ENCODE data around the gene RTN4IP1.
A peak's percentile ranks its signal among the peaks of the same experiment; 100 is the strongest.
"Not testable (repeated sequence)": the region's sequence is repeated elsewhere in the genome, so short reads cannot be mapped to it uniquely, and the experiment has no call there.

The RTN4IP1 gene

DNA sequence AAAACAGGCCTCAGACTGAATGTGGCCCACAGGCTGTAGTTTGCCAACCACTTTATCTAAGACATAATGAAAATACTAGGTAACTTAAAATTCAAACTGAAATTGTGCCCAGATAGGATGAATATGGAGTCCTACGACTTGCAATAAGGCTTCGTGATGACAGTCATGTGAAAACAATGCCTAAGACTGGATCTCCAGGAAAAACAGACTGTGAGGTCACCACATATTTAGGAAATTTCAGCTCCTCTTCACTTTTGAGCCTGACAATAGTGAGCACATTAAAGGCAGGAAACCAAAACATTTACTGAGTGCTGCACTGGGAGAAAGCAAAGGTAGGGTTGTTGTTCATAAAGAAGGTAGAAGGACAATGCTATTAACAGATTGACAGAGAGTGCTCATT, 50.0 kb downstream of the RTN4IP1 start:
- no peak for DNase-seq

DNA sequence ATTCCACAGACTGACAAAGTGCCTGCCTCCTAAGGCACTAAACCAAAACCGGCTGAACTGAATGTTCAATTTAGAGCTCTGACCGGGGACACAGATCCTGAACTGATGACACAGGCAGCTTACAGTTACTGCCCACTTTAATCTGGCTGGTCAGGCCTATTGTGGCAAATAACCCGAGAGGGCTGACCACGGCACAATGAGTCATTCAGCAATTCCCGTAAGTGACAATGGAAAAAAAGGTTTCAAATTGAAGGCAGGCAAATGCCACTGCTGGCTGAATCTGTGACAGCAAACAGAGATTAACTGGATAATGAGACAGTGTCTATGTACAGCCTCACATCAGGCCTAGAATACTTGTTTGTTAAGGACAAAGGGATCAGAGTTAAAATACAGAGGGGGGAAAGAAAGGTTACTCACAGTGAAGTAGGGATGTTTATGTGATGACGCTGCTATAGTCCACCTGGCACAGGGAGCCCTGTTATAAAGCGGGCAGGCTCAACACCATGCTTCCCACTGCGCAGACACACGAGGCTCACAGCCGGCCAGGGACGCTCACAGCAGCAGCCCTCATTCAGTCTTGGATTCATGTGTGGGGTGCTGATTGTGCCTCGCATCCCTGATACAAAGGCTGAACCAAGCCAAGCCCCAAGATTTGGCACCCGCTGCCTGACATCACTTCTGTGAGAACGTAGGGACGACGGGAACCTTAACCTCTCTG, 54.4 kb downstream of the RTN4IP1 start:
- DNase-seq: no peak

DNA sequence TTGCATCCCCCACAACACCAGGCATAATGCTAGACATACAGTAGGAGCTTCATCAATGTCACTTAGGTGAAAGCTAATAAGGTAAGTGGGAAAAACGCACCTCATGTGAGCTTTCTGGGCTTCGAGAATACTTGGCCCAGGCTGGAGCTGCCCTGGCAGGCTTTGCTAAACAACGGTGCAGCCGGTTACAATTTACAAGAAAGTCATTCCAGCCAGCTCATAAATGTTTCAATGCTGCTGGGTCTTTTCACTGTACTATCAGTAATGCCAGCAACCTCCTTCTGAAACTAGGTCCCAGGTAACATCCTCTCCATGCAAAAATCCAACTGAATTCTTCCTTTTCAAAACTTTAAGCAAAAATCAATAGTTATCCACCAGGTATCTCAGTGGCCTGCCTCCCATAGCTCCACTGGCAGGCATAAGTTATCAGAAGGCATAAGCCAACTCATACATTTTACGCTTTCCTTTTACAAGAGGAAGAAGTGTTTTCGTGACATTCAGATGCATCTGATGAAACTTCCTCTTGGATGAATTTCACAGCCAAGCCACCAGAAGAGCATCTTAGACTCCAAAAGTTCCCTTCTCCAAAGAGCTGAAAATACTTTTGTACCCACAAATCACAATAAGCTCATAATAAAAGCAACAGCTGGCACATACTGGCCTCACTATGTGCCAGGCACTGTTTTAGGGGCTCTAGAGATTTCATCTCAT, 56.3 kb downstream of the RTN4IP1 start:
- no peak for DNase-seq

- no peak for DNase-seq
Measured at GRCh38 chr6:106572436-106572835, 56.9 kb downstream of the RTN4IP1 start.

GRCh38 chr6:106569428-106569827, 59.9 kb downstream of the RTN4IP1 start:
- no peak for DNase-seq

- DNase-seq: no peak
Measured at GRCh38 chr6:106568530-106568929, 60.8 kb downstream of the RTN4IP1 start.

DNA sequence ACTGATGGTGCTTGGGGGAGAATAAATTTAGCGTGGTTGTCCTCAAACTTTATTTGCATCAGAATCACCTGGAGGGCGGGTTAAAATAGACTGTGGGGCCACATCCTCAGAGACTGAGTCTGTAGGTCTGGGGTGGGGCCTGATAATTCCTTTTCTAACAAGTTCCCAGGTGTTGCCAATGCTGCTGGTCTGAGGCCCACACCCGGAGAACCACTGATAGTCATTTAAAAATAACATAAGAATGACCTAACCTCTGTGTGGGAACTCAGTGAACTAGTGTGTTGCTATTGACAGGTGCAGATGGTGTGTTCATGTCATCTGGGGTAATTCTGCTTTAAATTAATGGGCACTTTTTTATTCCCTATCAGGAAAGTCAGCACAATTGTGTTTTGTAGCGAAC, 64.8 kb downstream of the RTN4IP1 start:
- DNase-seq: no peak

- no peak for DNase-seq
Measured at GRCh38 chr6:106563614-106564013, 65.7 kb downstream of the RTN4IP1 start.

GRCh38 chr6:106561686-106562405, 67.5 kb downstream of the RTN4IP1 start:
- DNase-seq: no peak

- no peak for DNase-seq
Measured at GRCh38 chr6:106560996-106561685, 68.2 kb downstream of the RTN4IP1 start.

DNA sequence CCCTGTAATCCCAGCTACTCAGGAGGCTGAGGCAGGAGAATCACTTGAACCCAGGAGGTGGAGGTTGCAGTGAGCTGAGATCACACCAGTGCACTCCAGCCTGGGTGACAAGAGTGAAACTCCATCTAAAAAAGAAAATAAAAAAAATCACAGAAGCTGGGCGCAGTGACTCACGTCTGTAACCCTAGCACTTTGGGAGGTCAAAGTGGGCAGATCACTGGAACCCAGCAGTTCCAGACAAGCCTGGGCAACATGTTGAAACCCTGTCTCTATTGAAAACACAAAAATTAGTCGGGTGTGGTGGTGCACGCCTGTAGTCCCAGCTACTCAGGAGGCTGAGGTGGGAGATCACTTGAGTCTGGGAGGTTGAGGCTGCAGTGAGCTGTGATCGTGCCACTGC, 69.6 kb downstream of the RTN4IP1 start:
- not testable (repeated sequence) for DNase-seq

DNA sequence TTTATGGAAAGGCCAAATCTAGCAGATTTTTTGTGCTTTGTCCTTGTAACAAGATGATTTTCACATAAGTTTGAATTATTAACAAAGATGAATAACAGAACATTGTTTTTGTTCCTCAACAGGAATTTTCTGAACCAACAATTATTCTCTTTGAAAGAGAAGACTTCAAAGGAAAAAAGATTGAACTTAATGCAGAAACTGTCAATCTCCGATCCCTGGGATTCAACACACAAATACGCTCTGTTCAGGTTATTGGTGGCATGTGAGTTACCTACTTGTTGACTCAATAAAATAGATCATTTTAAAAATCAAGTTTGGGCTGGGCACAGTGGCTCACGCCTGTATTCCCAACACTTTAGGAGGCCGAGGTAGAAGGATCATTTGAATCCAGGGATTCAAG, 70.9 kb downstream of the RTN4IP1 start:
- no peak for DNase-seq

DNA sequence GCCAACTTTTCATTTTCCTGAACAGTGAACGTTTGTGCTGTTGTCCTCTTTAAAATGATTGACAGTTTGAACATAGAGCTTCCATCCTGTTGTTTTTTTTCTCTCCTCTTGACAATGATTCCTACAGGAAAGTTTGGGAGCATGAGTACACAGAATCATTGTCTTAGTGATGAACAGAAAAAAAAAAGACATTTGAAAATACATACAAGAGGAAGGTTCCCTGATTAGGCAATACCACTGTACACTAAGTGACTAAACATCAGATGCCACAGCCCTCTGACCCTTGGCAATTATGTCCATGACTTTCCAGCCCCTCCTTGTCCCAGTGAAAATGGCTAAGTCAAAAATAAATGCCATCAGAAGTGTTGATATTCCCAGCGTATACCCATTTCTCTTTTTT, 71.5 kb downstream of the RTN4IP1 start:
- DNase-seq: no peak

GRCh38 chr6:106556368-106556960, 72.8 kb downstream of the RTN4IP1 start:
- DNase-seq: peak; percentile 60

DNA sequence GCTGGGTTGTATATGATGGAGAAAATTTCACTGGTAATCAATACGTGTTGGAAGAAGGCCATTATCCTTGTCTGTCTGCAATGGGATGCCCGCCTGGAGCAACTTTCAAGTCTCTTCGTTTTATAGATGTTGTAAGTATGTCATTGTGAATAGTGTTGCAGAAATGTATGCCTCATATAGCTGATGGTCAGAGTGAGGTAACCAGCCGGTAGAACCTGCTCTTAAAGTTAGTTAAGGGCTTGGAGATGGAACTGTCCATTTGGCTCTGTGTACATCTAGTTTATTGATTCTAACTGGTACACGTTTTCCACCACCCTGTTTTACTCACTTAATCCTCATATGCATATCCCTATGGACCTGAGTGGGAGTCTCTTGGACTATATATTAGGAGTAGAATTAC, 73.5 kb downstream of the RTN4IP1 start:
- no peak for DNase-seq

GRCh38 chr6:106553440-106553839, 75.9 kb downstream of the RTN4IP1 start:
- DNase-seq: no peak

DNA sequence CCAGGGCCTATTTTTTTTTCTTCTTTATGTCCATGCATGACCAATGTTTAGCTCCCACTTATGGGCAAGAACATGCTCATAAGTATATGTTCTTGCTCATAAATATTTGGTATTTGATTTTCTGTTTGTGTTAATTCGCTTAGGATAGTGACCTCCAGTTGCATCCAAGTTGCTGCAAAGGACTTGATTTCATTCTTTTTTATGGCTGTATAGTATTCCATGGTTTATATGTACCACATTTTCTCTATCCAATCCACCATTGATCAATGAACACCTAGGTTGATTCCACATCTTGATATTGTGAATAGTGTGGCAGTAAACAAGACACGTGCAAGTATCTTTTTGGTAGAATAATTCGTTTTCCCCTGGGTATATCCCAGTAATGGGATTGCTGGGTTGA, 78.1 kb downstream of the RTN4IP1 start:
- no peak for DNase-seq

- no peak for DNase-seq
Measured at GRCh38 chr6:106549521-106549920, 79.8 kb downstream of the RTN4IP1 start.

- not testable (repeated sequence) for DNase-seq
Measured at GRCh38 chr6:106548926-106549455, 80.3 kb downstream of the RTN4IP1 start.

DNA sequence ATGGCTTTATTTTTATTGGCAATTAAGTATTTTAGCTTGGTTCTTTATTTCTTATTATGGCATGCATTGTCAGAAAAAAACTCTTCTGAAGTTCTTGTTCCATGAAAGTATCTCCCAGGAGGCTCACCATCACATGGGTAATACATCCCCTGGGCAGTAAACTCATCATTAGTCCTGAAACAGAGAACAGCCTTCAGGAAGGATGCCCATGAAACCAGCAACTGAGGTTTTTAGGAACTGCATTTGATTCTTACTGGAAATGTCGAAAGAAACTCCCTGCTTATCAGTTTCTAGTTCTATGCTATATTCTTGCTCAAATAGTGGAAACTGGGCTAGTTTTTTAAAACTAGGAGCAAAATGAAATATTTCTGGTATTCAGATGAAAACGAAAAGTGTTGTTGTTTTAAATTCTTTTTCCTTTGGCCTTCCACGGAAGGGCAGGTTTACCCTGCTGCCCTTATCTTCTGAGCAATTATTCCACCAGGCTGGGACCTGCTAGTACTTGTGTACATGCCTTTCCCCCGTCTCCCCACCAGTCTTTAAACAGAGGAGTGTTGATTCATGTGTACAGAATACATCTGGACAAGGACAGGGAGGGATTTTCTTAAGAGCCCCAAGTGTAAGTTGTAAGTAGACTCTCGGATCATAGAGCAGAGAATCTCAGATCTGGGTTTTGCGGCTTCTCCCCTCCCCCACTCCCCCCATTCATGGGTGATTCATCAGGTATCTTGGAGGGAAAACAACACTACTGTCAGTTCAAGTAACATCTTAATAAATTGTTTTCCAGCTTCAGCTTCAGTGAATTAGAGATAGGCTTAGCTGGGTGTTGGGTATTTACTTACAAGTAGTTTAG, 81.5 kb downstream of the RTN4IP1 start:
- DNase-seq: peak; percentile 39

- peak; percentile 32 for DNase-seq
Measured at GRCh38 chr6:106546691-106547414, 82.4 kb downstream of the RTN4IP1 start.
